ENCODE data around the gene RGS12. TPM values are rescaled to one million over a fixed set of nuclear protein-coding genes. Genes with fewer than 3 reads are reported as not detected.
A peak's percentile ranks its signal among the peaks of the same experiment; 100 is the strongest.

The RGS12 gene
- total RNA-seq, 1 experiment from 2014 or later = 16.9 TPM

DNA sequence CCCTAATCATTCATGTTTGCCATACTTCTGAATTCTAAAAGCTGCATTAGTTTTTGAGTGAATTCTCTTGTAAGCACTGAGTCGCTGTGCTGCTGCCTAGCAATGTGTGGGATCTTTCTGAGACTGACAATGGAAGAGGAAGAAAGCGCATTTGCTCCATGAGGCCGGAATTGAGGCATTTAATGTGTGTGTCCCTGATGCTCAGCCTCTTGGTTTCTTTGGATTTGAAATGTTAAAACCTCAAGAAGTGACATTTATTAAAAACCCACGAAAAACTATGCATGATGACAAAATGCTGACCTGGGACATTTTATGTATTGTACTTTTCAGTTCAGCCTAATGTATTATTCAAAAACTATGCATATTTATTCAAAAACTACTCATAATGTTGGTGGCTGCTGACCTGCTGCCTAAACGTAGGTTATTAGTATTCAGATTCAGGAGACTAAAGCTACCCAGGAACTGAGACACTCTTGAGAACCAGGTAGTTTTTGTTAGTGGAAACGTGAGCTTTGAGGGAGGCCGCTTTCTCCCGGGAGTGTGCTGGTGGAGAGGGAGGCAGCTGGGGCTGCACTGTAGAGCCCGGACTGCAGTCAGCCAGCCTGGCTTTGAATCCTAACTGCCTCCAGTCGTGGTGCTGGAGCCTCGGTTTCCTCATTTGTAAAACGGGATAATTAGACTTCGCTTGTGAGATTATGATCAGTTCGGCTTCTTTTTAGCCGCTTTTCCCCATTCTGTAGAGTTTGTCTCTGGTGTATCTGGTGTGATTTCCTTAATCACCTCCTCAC, 11.3 kb downstream of the RGS12 start:
- WGBS (ENCODE audit: extremely low coverage, insufficient read length, low lambda C conversion rate) = no CpG with 5 or more reads among the region's 15 CpGs
- Histone ChIP-seq H2BK12ac (ENCODE audit: insufficient read length, low read depth, low read length) (no peak overlapping the region), H2AFZ (ENCODE audit: low read length) (no peak overlapping the region), H2BK120ac (ENCODE audit: low read depth, low read length, poor library complexity, severe bottlenecking) (no peak overlapping the region), H3K9me3 (ENCODE audit: control insufficient read depth, low read depth, low read length) (no peaks in the 10 kb centered on the region), H3T11ph (ENCODE audit: low read length) (no peak overlapping the region), H2AK5ac (ENCODE audit: insufficient read length, low read length) (no peak overlapping the region), H3K18ac (ENCODE audit: insufficient read length, low read depth, low read length) (no peak overlapping the region), H2BK20ac (ENCODE audit: low read depth, low read length, poor library complexity, severe bottlenecking) (no peak overlapping the region), H3K56ac (ENCODE audit: insufficient read length, low read depth, low read length) (no peak overlapping the region), H3K4me1 (ENCODE audit: insufficient read depth, low read length) (no peaks in the 10 kb centered on the region), H3K4ac (ENCODE audit: low read depth, low read length) (no peak overlapping the region), H3K23me2 (ENCODE audit: insufficient read length, low read depth, low read length, poor library complexity, severe bottlenecking) (no peaks in the 10 kb centered on the region), H3K14ac (ENCODE audit: insufficient read depth, low read length) (no peak overlapping the region), H4K5ac (ENCODE audit: insufficient read length, low read depth, low read length) (no peak overlapping the region), H3K23ac (ENCODE audit: insufficient read length, low read depth, low read length) (no peak overlapping the region), H4K8ac (replicated peaks; ENCODE audit: insufficient read length, low read depth, low read length) (no peak overlapping the region), H3K79me2 (ENCODE audit: insufficient read depth, low read length) (no peaks in the 10 kb centered on the region), H3K79me1 (ENCODE audit: insufficient read depth, low read depth, low read length, poor library complexity, severe bottlenecking) (no peaks in the 10 kb centered on the region), H4K91ac (ENCODE audit: insufficient read length, low read depth, low read length) (no peak overlapping the region), H3K9ac (ENCODE audit: extremely low read depth, insufficient read length, low read length) (no peak overlapping the region), H2BK15ac (ENCODE audit: low read depth, low read length) (no peak overlapping the region), H3K4me2 (ENCODE audit: insufficient read depth, insufficient read length, low read length) (no peak overlapping the region), H3K27ac (ENCODE audit: insufficient read length, low read depth, low read length) (no peak overlapping the region), H4K20me1 (ENCODE audit: control insufficient read depth, insufficient read depth, insufficient read length) (peaks cover 3% of the 10 kb centered on the region), H2BK5ac (ENCODE audit: insufficient read length, low read length) (no peak overlapping the region), H3K27me3 (ENCODE audit: insufficient read depth, low read length) (no peaks in the 10 kb centered on the region)
- peak overlapping the region in 2 of 3 experiments; percentile 74 to 88; a peak in 3 of 7 replicates for H3K27ac Mint-ChIP-seq
- H3K9me3 Mint-ChIP-seq = no peaks in the 10 kb centered on the region
- no peaks in the 10 kb centered on the region for H3K36me3 Mint-ChIP-seq (ENCODE audit: insufficient read depth in 1 of 3, low read depth in 3 of 3)
- no peaks in the 10 kb centered on the region; the same call in 1 of the 2 replicates for H3K27me3 Mint-ChIP-seq (ENCODE audit: low read depth)
- DNase-seq = no peak
- H3K4me1 Mint-ChIP-seq = peaks cover 45 to 64% of the 10 kb centered on the region in 2 experiments
- H3K4me3 Mint-ChIP-seq = no peak overlapping the region
- TF ChIP-seq, protein P1, sequence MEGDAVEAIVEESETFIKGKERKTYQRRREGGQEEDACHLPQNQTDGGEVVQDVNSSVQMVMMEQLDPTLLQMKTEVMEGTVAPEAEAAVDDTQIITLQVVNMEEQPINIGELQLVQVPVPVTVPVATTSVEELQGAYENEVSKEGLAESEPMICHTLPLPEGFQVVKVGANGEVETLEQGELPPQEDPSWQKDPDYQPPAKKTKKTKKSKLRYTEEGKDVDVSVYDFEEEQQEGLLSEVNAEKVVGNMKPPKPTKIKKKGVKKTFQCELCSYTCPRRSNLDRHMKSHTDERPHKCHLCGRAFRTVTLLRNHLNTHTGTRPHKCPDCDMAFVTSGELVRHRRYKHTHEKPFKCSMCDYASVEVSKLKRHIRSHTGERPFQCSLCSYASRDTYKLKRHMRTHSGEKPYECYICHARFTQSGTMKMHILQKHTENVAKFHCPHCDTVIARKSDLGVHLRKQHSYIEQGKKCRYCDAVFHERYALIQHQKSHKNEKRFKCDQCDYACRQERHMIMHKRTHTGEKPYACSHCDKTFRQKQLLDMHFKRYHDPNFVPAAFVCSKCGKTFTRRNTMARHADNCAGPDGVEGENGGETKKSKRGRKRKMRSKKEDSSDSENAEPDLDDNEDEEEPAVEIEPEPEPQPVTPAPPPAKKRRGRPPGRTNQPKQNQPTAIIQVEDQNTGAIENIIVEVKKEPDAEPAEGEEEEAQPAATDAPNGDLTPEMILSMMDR (conservative IDR thresholded peaks at IDR 0.05) = no peak

All from H9 (cell line).